COLO668 (cell line): ENCODE results near the gene FHL3.

ENCODE experiments used
- DNase-seq: peaks from one replicate; lab custom pipeline; 2025; ENCODE audit not compliant: unreplicated experiment; lab: John Stamatoyannopoulos, UW

The FHL3 gene

GRCh38 chr1:37947364-37947763, 58.0 kb downstream of the FHL3 start:
- no peak for DNase-seq
